ENCODE results near the gene ASB9.
"Not testable (repeated sequence)": the region's sequence is repeated elsewhere in the genome, so short reads cannot be mapped to it uniquely, and the experiment has no call there.

The ASB9 gene

GRCh38 chrX:15269618-15270521 lies at the start of gene ASB9:
ASB9 (minus strand) TSS chrX:15270083; CDS start chrX:15269874, 209 bp downstream.
- peak; percentile 35 for DNase-seq

GRCh38 chrX:15319075-15319474 lies 49.2 kb upstream of the ASB9 start:
- no peak for DNase-seq

GRCh38 chrX:15315509-15315908 lies 45.6 kb upstream of the ASB9 start, which contains the start of gene ASB11:
ASB11 (minus strand) TSS chrX:15315640; CDS start chrX:15315605, 35 bp downstream.
- DNase-seq, result no peak

- no peak for DNase-seq
Observed at GRCh38 chrX:15314472-15314871, 44.6 kb upstream of the ASB9 start.

- no peak for DNase-seq
Observed at GRCh38 chrX:15311119-15311518, 41.2 kb upstream of the ASB9 start.

- peak; percentile 35 for DNase-seq
Observed at GRCh38 chrX:15310117-15310516, 40.2 kb upstream of the ASB9 start.

GRCh38 chrX:15305899-15306298 lies 36.0 kb upstream of the ASB9 start:
- DNase-seq, result not testable (repeated sequence)

GRCh38 chrX:15301924-15302323 lies 32.0 kb upstream of the ASB9 start:
- DNase-seq, result no peak

- peak; percentile 12 for DNase-seq
Observed at GRCh38 chrX:15299941-15300851, 30.3 kb upstream of the ASB9 start.

- DNase-seq, result no peak
Observed at GRCh38 chrX:15298780-15299179, 28.9 kb upstream of the ASB9 start.

- no peak for DNase-seq
Observed at GRCh38 chrX:15298201-15298600, 28.3 kb upstream of the ASB9 start.

DNA sequence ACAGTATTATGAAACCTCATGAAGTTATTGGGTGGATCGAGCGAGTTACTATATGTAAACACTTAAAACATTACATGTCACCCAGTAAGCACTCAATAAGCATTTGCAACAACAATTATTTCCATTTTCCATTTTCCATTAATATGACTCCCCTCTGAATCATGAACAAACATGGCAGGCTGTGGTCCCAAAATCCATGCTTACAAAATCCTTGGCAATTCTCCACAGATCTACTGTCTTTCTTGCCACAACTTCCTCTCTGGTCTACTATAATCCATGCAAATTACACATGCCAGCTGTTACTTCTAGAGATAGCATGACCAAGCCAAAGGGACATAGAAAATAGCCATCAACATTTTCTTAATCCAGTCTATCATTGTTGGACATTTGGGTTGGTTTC lies 23.6 kb upstream of the ASB9 start:
- no peak for DNase-seq

DNA sequence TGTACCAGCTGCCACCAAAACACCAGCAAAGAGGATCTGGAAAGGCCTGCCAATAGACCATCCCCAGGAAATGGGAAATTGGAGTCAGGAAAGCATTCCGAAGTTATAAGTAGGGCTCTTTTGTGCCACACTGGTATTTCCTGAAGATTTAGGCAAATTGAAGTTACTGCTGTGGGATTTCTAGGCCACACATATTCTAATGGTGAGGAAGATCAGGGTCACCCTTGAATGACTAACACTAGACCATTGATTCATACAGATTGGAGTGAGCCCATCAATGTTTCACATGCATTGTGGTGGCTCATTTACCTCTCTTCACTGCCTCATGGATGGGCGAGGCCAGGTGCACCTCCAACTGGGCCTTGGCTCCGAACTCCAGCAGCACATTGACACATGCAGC lies 23.0 kb upstream of the ASB9 start:
- no peak for DNase-seq

DNA sequence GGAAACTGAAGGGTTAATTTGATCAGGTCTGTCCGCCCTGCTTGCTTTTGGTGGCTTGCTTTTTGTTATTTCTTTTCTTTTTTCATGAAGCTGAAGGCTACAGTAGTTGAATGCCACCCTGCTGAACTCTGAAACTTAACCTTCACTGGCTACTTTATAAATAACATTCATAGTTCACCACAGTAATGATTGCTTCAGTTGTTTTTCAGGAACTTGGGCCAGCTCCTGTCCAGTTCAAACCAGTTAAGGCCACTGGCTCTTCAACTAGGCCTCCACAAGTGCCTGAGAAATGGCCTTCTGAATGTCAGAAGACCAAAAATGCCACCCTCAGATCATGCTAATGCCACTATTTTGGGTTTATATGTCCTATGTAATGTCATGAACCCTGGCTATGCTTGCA lies 7.7 kb upstream of the ASB9 start:
- no peak for DNase-seq

GRCh38 chrX:15274946-15275345 lies 5.1 kb upstream of the ASB9 start:
- DNase-seq, result no peak

DNA sequence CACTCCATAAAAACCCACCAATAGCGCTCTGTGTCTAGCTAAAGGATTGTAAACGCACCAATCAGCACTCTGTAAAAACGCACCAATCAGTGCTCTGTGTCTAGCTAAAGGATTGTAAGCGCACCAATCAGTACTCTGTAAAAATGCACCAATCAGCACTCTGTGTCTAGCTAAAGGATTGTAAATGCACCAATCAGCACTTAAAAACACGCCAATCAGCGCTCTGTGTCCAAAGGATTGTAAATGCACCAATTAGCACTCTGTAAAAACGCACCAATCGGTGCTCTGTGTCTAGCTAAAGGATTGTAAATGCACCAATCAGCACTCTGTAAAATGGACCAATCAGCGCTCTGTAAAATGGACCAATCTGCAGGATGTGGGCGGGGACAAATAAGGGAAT lies 3.4 kb upstream of the ASB9 start:
- DNase-seq, result not testable (repeated sequence)

DNA sequence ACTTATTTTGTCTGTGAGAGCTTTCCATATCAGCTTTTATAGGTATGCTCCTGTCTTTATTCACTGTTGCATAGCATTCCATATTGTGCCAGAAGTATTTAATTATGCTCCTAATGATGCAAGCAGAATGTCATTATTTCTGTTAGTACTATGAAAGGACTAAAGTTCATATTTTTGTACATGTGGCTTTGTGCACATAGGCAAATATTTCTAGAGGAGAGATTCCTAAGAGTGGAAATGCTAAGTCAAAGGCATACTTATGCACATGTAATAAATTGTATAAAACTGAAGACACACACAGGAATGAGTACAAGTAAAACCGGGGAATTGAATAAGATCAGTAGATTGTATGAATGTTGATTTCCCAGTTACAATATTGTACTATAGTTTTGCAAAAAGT lies 1.9 kb upstream of the ASB9 start:
- DNase-seq, result no peak

- DNase-seq, result no peak
Observed at GRCh38 chrX:15269120-15269519, 763 bp downstream of the ASB9 start.

DNA sequence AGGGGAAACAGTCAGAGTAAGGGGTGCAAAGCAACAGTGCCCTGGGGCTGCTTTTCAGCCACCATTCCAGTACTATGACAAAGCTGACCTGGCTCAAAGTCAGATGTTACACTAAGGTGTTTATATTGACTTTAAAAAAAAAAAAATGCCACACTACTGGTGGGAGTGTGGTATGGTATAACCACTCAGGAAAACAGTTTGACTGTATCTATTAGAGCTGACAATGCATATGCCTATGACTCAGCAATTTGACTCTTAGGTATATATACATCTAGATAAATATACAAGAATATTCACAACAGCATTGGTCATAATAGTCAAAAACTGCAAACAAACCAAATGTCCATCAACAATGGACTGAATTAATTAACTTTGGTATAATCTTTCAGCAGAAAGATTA lies 15.0 kb downstream of the ASB9 start:
- no peak for DNase-seq

DNA sequence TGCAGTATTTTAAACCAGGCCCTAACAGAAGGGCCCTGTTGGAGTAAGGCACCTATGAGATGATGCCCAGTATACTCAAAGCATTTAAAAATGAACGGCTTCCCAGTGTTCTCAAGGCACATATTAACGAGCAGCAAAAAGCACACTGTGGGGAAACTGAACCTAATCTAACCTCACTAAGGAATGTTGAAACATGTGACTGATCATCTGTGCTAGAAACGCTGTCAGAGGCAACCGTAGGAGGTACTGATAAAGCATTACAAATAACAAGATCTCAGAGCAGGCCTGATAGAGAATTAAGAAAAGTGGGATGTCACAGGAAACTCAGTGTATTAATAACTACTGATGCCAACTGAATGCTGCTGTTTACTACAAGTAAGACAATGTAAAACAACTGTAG lies 24.0 kb downstream of the ASB9 start:
- no peak for DNase-seq

DNA sequence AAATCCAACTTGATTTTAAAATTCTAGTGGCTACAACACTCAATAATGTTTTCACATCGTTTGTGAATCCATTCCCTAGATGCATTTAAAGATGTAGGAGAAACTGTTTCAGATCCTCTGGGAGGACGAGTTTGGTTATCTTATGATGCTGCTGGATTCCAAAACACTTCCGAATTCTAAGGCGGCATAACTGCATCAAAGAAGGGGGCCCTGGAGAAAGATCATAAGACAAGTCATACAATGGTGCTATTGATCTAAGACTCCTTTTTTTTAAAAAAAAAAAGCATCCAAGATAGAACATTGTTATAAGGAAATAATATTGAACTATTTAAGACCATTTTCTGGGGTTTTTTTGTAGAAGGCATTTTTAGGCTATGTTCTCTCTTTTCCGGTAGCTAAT lies 25.5 kb downstream of the ASB9 start:
- DNase-seq, result no peak

DNA sequence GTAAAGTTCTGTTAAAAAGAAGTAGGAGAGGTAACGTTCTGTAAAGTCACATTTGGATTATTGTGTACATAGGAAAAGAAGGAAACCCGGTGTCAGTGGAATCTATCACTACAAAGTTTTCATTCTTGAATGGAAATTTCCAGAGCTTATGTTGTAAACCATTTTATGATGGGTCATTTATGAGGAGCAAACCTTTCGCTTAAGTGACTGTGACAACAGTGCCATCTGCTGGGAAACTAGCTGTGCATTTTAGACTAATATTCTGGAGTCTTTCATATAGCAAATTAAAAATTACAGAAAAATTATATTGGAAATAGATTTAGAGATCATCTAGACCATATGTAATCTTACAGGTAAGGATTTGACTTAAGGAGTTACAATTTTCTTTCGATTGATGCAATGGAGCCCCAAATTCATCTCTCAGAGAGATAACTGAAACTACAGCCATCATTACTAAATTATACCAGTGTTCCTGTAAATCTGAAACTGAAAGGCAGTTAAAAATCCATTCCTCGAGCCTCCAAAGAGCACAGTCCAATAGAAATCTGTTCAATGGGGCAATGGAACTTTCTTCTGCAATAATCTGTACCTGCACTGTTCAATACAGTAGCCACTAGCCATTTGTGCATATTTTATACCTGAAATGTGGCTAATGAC lies 26.9 kb downstream of the ASB9 start:
- peak; percentile 15 for DNase-seq

- DNase-seq, result no peak
Observed at GRCh38 chrX:15241301-15241700, 28.6 kb downstream of the ASB9 start.

Data from NCI-H146 (cell line).